ENCODE data around the gene JAM3.
A peak's percentile ranks its signal among the peaks of the same experiment; 100 is the strongest.

Gene JAM3

GRCh38 chr11:134068829-134069425 is at the start of gene JAM3:
Gene JAM3, plus strand, starts transcription at chr11:134069072. Its CDS starts 12 bp downstream, at chr11:134069084.
- peak; percentile 96 to 97 for DNase-seq (ENCODE audit: low read depth in 2 of 2)

GRCh38 chr11:134019500-134019899 is 49.4 kb upstream of the JAM3 start:
- no peak for DNase-seq (ENCODE audit: low read depth in 2 of 2)

GRCh38 chr11:134020598-134020997 is 48.3 kb upstream of the JAM3 start:
- no peak for DNase-seq (ENCODE audit: low read depth in 2 of 2)

- no peak for DNase-seq (ENCODE audit: low read depth in 2 of 2)
Observed at GRCh38 chr11:134021326-134021725, 47.5 kb upstream of the JAM3 start.

GRCh38 chr11:134022748-134023147 is 46.1 kb upstream of the JAM3 start:
- no peak for DNase-seq (ENCODE audit: low read depth in 2 of 2)

- peak in 1 of 2 donors; percentile 62 for DNase-seq (ENCODE audit: low read depth in 2 of 2)
Observed at GRCh38 chr11:134024420-134025081, 44.3 kb upstream of the JAM3 start.

GRCh38 chr11:134025082-134025429 is 43.8 kb upstream of the JAM3 start:
- no peak for DNase-seq (ENCODE audit: low read depth in 2 of 2)

GRCh38 chr11:134026655-134027343 is 42.1 kb upstream of the JAM3 start:
- DNase-seq (ENCODE audit: low read depth in 2 of 2): no peak

GRCh38 chr11:134027671-134028070 is 41.2 kb upstream of the JAM3 start:
- no peak for DNase-seq (ENCODE audit: low read depth in 2 of 2)

GRCh38 chr11:134028368-134028920 is 40.4 kb upstream of the JAM3 start:
- no peak for DNase-seq (ENCODE audit: low read depth in 2 of 2)

- no peak for DNase-seq (ENCODE audit: low read depth in 2 of 2)
Observed at GRCh38 chr11:134030853-134031252, 38.0 kb upstream of the JAM3 start.

- DNase-seq (ENCODE audit: low read depth in 2 of 2): no peak
Observed at GRCh38 chr11:134032043-134032442, 36.8 kb upstream of the JAM3 start.

- DNase-seq (ENCODE audit: low read depth in 2 of 2): no peak
Observed at GRCh38 chr11:134032501-134033091, 36.3 kb upstream of the JAM3 start.

GRCh38 chr11:134033276-134033675 is 35.6 kb upstream of the JAM3 start:
- DNase-seq (ENCODE audit: low read depth in 2 of 2): no peak

GRCh38 chr11:134033696-134034491 is 35.0 kb upstream of the JAM3 start:
- DNase-seq (ENCODE audit: low read depth in 2 of 2): peak; percentile 43 to 57

- no peak for DNase-seq (ENCODE audit: low read depth in 2 of 2)
Observed at GRCh38 chr11:134034496-134035381, 34.1 kb upstream of the JAM3 start.

- no peak for DNase-seq (ENCODE audit: low read depth in 2 of 2)
Observed at GRCh38 chr11:134036492-134037045, 32.3 kb upstream of the JAM3 start.

GRCh38 chr11:134037046-134037908 is 31.6 kb upstream of the JAM3 start:
- peak in 1 of 2 donors; percentile 49 for DNase-seq (ENCODE audit: low read depth in 2 of 2)

GRCh38 chr11:134038897-134039470 is 29.9 kb upstream of the JAM3 start:
- DNase-seq (ENCODE audit: low read depth in 2 of 2): no peak

Measured in stimulated activated CD8-positive, alpha-beta memory T cell treated with anti-CD3 and anti-CD28 coated beads, Interleukin-15, amount 100 ng/mL, for 48 hours (primary cell).